Endothelial cell of umbilical vein (primary cell): ENCODE data around the gene FOXK1. TPM values are rescaled to one million over a fixed set of nuclear protein-coding genes. Genes with fewer than 3 reads are reported as not detected.

Experiments
- BruUV-seq: library from RNA; stranded (reverse); fragments of 400-500 nt; replicated peaks from 2 replicates; lab custom pipeline; 2021; lab: Mats Ljungman, UMichigan
- CTCF ChIA-PET: fragments of 300-600, 350-600 bp; sonication (Branson Sonifier 250); formaldehyde crosslinking; loops from one replicate; lab custom pipeline; 2021; ENCODE audit warnings: antibody characterized with exemption, inconsistent platforms; lab: Charles Lee
- POLR2A ChIA-PET: fragments of 300-600, 350-600 bp; sonication (Branson Sonifier 250); formaldehyde crosslinking; loops from one replicate; lab custom pipeline; 2021; ENCODE audit warnings: antibody characterized with exemption, inconsistent platforms; lab: Charles Lee
- DNase-seq: peaks from one replicate; pipeline ENCODE4 v3.0.0-alpha.2; 2011; ENCODE audit warnings: low read depth, low spot score
- FAIRE-seq: peaks from 2 replicates; lab custom pipeline; 2011; peaks lifted over from hg19 to GRCh38; lab: Jason Lieb, UNC
- H2AFZ ChIP-seq: 2 replicates; pipeline ENCODE4 v1.6.0; 2012; ENCODE audit warnings: low read depth, low read length, control low read depth, inconsistent platforms
- H3K27ac ChIP-seq: 2 replicates; pipeline ENCODE4 v1.5.1; 2011; ENCODE audit warnings: low read depth, mild to moderate bottlenecking, control low read depth, low read length, moderate library complexity; ENCODE audit not compliant: insufficient read depth
- H3K27me3 ChIP-seq, 2 experiments: 2 replicates each; pipeline versions ENCODE4 v1.6.0 to v1.6.1; 2011; ENCODE audit warnings: low read length in 2 of 2, mixed read lengths in 1 of 2; ENCODE audit not compliant: control insufficient read depth in 2 of 2, insufficient read depth in 2 of 2
- H3K36me3 ChIP-seq, 2 experiments: 2 replicates in 1 of 2; 3 replicates in 1 of 2; pipeline ENCODE4 v1.5.1; 2011; ENCODE audit warnings: low read length in 2 of 2, mild to moderate bottlenecking in 1 of 2, moderate library complexity in 1 of 2; ENCODE audit not compliant: control insufficient read depth in 2 of 2, insufficient read depth in 2 of 2; ENCODE audit errors: extremely low read depth in 1 of 2
- H3K4me1 ChIP-seq: 3 replicates; pipeline ENCODE4 v1.5.1; 2011; ENCODE audit warnings: mild to moderate bottlenecking, low read length; ENCODE audit not compliant: control insufficient read depth, insufficient read depth; ENCODE audit errors: extremely low read depth
- H3K4me2 ChIP-seq: 2 replicates; pipeline ENCODE4 v1.6.1; 2011; ENCODE audit warnings: low read length, control low read depth, mixed read lengths; ENCODE audit not compliant: insufficient read depth
- H3K4me3 ChIP-seq, 3 experiments: fragments of 200-600 bp in 1 of 3; sonication (generic), shearing (Covaris generic) in 1 of 3; replicated peaks in 1 of 3; 2 replicates each; pipeline ENCODE4 v1.5.1; 2011 to 2016; ENCODE audit warnings: control low read depth in 3 of 3, low read length in 3 of 3, mild to moderate bottlenecking in 2 of 3, inconsistent platforms in 1 of 3, low read depth in 1 of 3, moderate library complexity in 1 of 3; ENCODE audit not compliant: insufficient read depth in 1 of 3
- H3K79me2 ChIP-seq: 2 replicates; pipeline ENCODE4 v1.6.0; 2012; ENCODE audit warnings: low read length, inconsistent platforms; ENCODE audit not compliant: control insufficient read depth, insufficient read depth
- H3K9ac ChIP-seq: replicated peaks from 2 replicates; pipeline ENCODE3; 2011; ENCODE audit warnings: low read length, control low read depth; ENCODE audit not compliant: insufficient read depth; ENCODE audit errors: extremely low read depth
- H3K9me1 ChIP-seq: replicated peaks from 3 replicates; pipeline ENCODE4 v1.6.0; 2011; ENCODE audit warnings: mild to moderate bottlenecking, low read length; ENCODE audit not compliant: control insufficient read depth, insufficient read depth; ENCODE audit errors: extremely low read depth
- H3K9me3 ChIP-seq: replicated peaks from 2 replicates; pipeline ENCODE4 v1.5.1; 2012; ENCODE audit warnings: low read length, inconsistent platforms; ENCODE audit not compliant: control insufficient read depth, insufficient read depth
- H4K20me1 ChIP-seq: replicated peaks from 2 replicates; pipeline ENCODE3; 2011; ENCODE audit warnings: mild to moderate bottlenecking, low read length; ENCODE audit not compliant: control insufficient read depth, insufficient read depth; ENCODE audit errors: extremely low read depth
- EZH2 ChIP-seq: IDR thresholded peaks from 2 replicates; pipeline ENCODE4 v1.6.1; 2012; ENCODE audit warnings: borderline replicate concordance, low read depth, mild to moderate bottlenecking, moderate library complexity, low read length, inconsistent platforms; ENCODE audit not compliant: severe bottlenecking
- GATA2 ChIP-seq: IDR thresholded peaks from 2 replicates; pipeline ENCODE4 v1.7.0; 2011; ENCODE audit warnings: low read depth, mild to moderate bottlenecking, moderate library complexity, mixed read lengths, low read length; ENCODE audit not compliant: insufficient read length, insufficient read depth
- JUN ChIP-seq: IDR thresholded peaks from 2 replicates; pipeline ENCODE4 v1.6.1; 2011; ENCODE audit warnings: borderline replicate concordance, low read depth; ENCODE audit not compliant: insufficient read length, insufficient read depth
- MYC ChIP-seq: IDR thresholded peaks from one replicate; pipeline ENCODE4 v1.6.1; 2011; ENCODE audit warnings: mild to moderate bottlenecking, low read depth, low read length
- POLR2AphosphoS5 ChIP-seq: IDR thresholded peaks from 2 replicates; pipeline ENCODE4 v1.6.1; 2012; ENCODE audit warnings: low read depth, mild to moderate bottlenecking, control low read depth, low read length, moderate library complexity; ENCODE audit not compliant: insufficient read depth
- dilution Hi-C: fragments of 300-500 bp; cut with MboI; formaldehyde crosslinking; loops from one replicate; pipeline ENCODE4 v1.15.0; 2019; ENCODE audit warnings: low sequenced_read_pairs; ENCODE audit not compliant: extremely low pct_ligation_motif_present
- intact Hi-C: fragments of 100-400 bp; cut with micrococcal nuclease; formaldehyde crosslinking; loops from one replicate; pipeline ENCODE4 v1.10.0; 2022
- polyA plus RNA-seq, 4 experiments: library from polyadenylated mRNA; depleted of rRNA in 3 of 4; stranded (reverse) in 3 of 4; unstranded in 1 of 4; fragments of >200 nt; gene quantifications; 2 replicates each; pipeline versions ENCODE4 v1.2.1 to v1.2.3, GENCODE V29; 2011 to 2012; ENCODE audit warnings: missing spikeins in 1 of 4
- total RNA-seq: library from RNA; stranded (reverse); gene quantifications from 2 replicates; pipeline ENCODE4 v1.2.3, GENCODE V29; 2021
- TF ChIP-seq, protein P1 (sequence below), 2 donors: IDR thresholded peaks; 1 replicate in 1 of 2; 2 replicates in 1 of 2; pipeline ENCODE4 v1.5.1; 2011; ENCODE audit warnings: low read length in 2 of 2, mild to moderate bottlenecking in 2 of 2, moderate library complexity in 2 of 2, control low read depth in 1 of 2, inconsistent platforms in 1 of 2, low read depth in 1 of 2; ENCODE audit not compliant: insufficient read depth in 1 of 2; ENCODE audit errors: extremely low read depth in 1 of 2

FOXK1 gene
- total and polyA plus RNA-seq, 2 donors (not counting 3 experiments of a cell fraction or from before 2014, with no cell fraction given), result 8.0 to 52.1 TPM

DNA sequence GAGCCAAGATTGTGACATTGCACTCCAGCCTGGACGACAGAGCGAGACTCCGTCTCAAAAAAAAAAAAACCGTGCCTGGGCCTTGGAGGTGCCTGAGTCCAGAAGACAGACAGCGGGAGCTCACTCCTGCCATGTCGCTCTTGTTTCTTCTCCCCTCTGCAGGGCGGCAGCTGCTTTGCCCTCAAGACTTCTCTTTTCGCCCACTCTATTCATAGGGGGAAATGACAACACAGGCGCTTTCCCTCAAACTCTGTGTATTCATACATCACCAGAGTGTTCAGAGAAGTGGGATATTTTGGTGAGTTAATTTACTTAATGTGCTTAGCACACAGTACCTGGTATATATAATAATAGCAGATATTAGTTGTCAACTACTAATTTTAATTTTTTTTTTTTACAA, 44.5 kb downstream of the FOXK1 start:
- no peak overlapping the region for H3K27ac ChIP-seq
- no peak for FAIRE-seq
- peaks cover 2 to 10% of the 10 kb centered on the region in 2 experiments for H3K36me3 ChIP-seq
- CTCF ChIA-PET, result interaction anchor here (1.4 to 3.6 kb wide), 5 partner anchors 12 to 85 kb away, joined by 3 to 14 read pairs (median 14); no protein-coding TSS in a partner anchor
- POLR2A ChIA-PET, result no interaction called here
- H3K9me3 ChIP-seq, result no peaks in the 10 kb centered on the region
- no peak for DNase-seq
- no peak overlapping the region for H3K4me2 ChIP-seq
- dilution Hi-C loops, result no loop called here
- BruUV-seq, result no TSS peak
- peaks cover 67% of the 10 kb centered on the region for H3K79me2 ChIP-seq
- H3K9ac ChIP-seq, result no peak overlapping the region
- TF ChIP-seq JUN (no peak), MYC (no peak)
- TF ChIP-seq, protein P1, sequence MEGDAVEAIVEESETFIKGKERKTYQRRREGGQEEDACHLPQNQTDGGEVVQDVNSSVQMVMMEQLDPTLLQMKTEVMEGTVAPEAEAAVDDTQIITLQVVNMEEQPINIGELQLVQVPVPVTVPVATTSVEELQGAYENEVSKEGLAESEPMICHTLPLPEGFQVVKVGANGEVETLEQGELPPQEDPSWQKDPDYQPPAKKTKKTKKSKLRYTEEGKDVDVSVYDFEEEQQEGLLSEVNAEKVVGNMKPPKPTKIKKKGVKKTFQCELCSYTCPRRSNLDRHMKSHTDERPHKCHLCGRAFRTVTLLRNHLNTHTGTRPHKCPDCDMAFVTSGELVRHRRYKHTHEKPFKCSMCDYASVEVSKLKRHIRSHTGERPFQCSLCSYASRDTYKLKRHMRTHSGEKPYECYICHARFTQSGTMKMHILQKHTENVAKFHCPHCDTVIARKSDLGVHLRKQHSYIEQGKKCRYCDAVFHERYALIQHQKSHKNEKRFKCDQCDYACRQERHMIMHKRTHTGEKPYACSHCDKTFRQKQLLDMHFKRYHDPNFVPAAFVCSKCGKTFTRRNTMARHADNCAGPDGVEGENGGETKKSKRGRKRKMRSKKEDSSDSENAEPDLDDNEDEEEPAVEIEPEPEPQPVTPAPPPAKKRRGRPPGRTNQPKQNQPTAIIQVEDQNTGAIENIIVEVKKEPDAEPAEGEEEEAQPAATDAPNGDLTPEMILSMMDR (IDR thresholded peaks at IDR 0.05; ENCODE audit: extremely low read depth in 1 of 2, insufficient read depth in 1 of 2, low read depth in 1 of 2, low read length in 2 of 2), result no peak
- no peaks in the 10 kb centered on the region for H3K27me3 ChIP-seq
- no peak overlapping the region for H3K4me3 ChIP-seq
- H3K4me1 ChIP-seq, result peaks cover 23% of the 10 kb centered on the region
- no peak overlapping the region for H2AFZ ChIP-seq
- intact Hi-C loops, result no loop called here
- H4K20me1 ChIP-seq, result no peaks in the 10 kb centered on the region
- H3K9me1 ChIP-seq, result no peaks in the 10 kb centered on the region

DNA sequence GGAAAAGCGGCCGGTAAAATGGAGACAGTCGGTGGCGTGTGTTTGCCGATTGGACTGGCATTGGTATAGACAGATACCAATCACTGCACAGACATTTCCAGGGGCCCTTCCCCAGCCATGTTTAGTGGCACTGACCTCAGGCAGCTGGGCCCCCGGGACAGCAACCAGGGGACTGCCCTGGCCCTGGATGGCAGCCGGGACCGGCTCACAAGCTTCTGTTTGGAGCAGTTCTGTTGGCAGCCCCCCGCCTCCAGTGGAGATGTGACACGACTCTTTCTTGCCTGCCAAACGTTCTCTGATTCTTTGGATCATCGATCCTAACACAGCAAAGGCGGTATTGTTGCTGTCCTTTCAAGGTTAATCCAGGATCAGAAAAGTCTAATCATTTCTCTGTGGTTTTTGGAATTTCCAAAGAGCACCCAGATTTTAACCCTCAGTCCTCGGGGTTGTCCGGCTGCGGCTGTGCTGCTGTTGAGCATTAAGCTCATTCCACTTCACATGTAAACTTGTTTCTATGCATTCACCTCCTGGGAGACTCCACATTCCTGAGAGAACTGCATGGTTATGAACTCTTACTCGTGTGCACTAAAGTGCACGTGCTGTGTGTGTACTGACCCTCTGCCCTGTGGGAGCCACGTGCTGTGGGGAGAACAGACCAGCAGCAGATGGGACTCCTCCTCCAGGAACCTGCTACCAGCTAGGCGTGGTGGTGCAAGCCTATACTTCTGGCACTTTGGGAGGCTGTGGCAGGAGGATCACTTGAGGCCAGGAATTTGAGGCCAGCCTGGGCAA, 46.0 kb downstream of the FOXK1 start:
- dilution Hi-C loops (no loop called here), intact Hi-C loops (no loop called here)
- no TSS peak for BruUV-seq
- FAIRE-seq (no peak), DNase-seq (no peak)
- Histone ChIP-seq H3K4me2 (no peak overlapping the region), H3K9me1 (no peaks in the 10 kb centered on the region), H3K9ac (no peak overlapping the region), H3K4me3 (no peak overlapping the region), H4K20me1 (no peaks in the 10 kb centered on the region), H2AFZ (no peak overlapping the region), H3K4me1 (peaks cover 23% of the 10 kb centered on the region), H3K27me3 (no peaks in the 10 kb centered on the region), H3K27ac (no peak overlapping the region), H3K36me3 (peaks cover 2 to 8% of the 10 kb centered on the region in 2 experiments), H3K79me2 (peaks cover 64% of the 10 kb centered on the region), H3K9me3 (no peaks in the 10 kb centered on the region)
- ChIA-PET CTCF (no interaction called here), POLR2A (no interaction called here)
- TF ChIP-seq EZH2, result no peak
- no peak for TF ChIP-seq POLR2AphosphoS5
- TF ChIP-seq MYC, result no peak
- no peak for TF ChIP-seq GATA2
